B cell (primary cell): Measurements from ENCODE around the gene GCH1. TPM values are rescaled to one million over a fixed set of nuclear protein-coding genes. Genes with fewer than 3 reads are reported as not detected.

Experiments used
- ATAC-seq: fragments of 200-7000 bp; cut with Tn5 transposase; one replicate; pipeline ENCODE4 v1.10.0; 2021; ENCODE audit warnings: low read depth, mild to moderate bottlenecking, moderate number of reproducible peaks, moderate library complexity
- CTCF ChIA-PET: fragments of 350-600 bp; sonication (Branson Sonifier 250); formaldehyde crosslinking; loops from one replicate; lab custom pipeline; 2021; ENCODE audit warnings: antibody characterized with exemption, inconsistent platforms; lab: Charles Lee
- POLR2A ChIA-PET: fragments of 350-600 bp; sonication (Branson Sonifier 250); formaldehyde crosslinking; loops from one replicate; lab custom pipeline; 2021; ENCODE audit warnings: antibody characterized with exemption; lab: Charles Lee
- DNase-seq: peaks from one replicate; pipeline ENCODE4 v3.0.0; 2013
- H2AFZ ChIP-seq: 2 replicates; pipeline ENCODE4 v1.6.1; 2012; ENCODE audit warnings: mild to moderate bottlenecking, low read depth, low read length; ENCODE audit not compliant: insufficient read depth, poor library complexity, severe bottlenecking
- H3K27ac ChIP-seq, 2 donors: 1 replicate in 1 of 2; 2 replicates in 1 of 2; pipeline ENCODE4 v1.5.1; 2012 to 2013; ENCODE audit warnings: low read length in 2 of 2, mild to moderate bottlenecking in 2 of 2, moderate library complexity in 1 of 2
- H3K27me3 ChIP-seq, 4 experiments: fragments of 200-600 bp in 1 of 4; sonication (generic) in 1 of 4; replicated peaks in 1 of 4; 1 replicate in 2 of 4; 2 replicates in 2 of 4; pipeline versions ENCODE4 v1.6.1 to v1.7.0; 2013 to 2016; ENCODE audit warnings: low read length in 3 of 4, mild to moderate bottlenecking in 2 of 4, mixed read lengths in 1 of 4, moderate library complexity in 1 of 4; ENCODE audit not compliant: insufficient read depth in 4 of 4, control insufficient read depth in 3 of 4; ENCODE audit errors: control extremely low read depth in 1 of 4
- H3K36me3 ChIP-seq, 2 experiments: replicated peaks in 1 of 2; 1 replicate in 1 of 2; 2 replicates in 1 of 2; pipeline versions ENCODE4 v1.6.1 to v1.7.1; 2013; ENCODE audit warnings: low read length in 1 of 2; ENCODE audit not compliant: insufficient read depth in 2 of 2, control insufficient read depth in 1 of 2; ENCODE audit errors: control extremely low read depth in 1 of 2, extremely low read depth in 1 of 2
- H3K4me1 ChIP-seq, 2 donors: fragments of 200-600 bp in 1 of 2; sonication (generic) in 1 of 2; 1 replicate in 1 of 2; 2 replicates in 1 of 2; pipeline versions ENCODE4 v1.5.1 to v1.6.1; 2013 to 2017; ENCODE audit warnings: low read length in 2 of 2; ENCODE audit not compliant: control insufficient read depth in 2 of 2, insufficient read depth in 2 of 2
- H3K4me2 ChIP-seq: replicated peaks from 2 replicates; pipeline ENCODE3; 2012; ENCODE audit warnings: mild to moderate bottlenecking, low read depth, low read length; ENCODE audit not compliant: poor library complexity, severe bottlenecking
- H3K4me3 ChIP-seq, 5 experiments: fragments of 200-600 bp in 1 of 5; sonication (generic) in 1 of 5; 1 replicate in 3 of 5; 2 replicates in 2 of 5; pipeline versions ENCODE4 v1.5.1 to v1.7.0; 2011 to 2016; ENCODE audit warnings: low read length in 4 of 5, mild to moderate bottlenecking in 4 of 5, low read depth in 2 of 5, control low read depth in 1 of 5, moderate library complexity in 1 of 5; ENCODE audit not compliant: insufficient read depth in 1 of 5; ENCODE audit errors: control extremely low read depth in 1 of 5, extremely low read depth in 1 of 5
- H3K79me2 ChIP-seq: fragments of 200-600 bp; sonication (generic); one replicate; pipeline ENCODE4 v1.6.0; 2016; ENCODE audit warnings: low read length; ENCODE audit not compliant: control insufficient read depth, insufficient read depth
- H3K9ac ChIP-seq: fragments of 200-600 bp; sonication (generic); 2 replicates; pipeline ENCODE4 v1.6.1; 2017; ENCODE audit warnings: mild to moderate bottlenecking, low read length, moderate library complexity
- H3K9me3 ChIP-seq, 3 donors: one replicate each; pipeline versions ENCODE4 v1.6.1 to v1.7.1; 2013; ENCODE audit warnings: low read length in 2 of 3; ENCODE audit not compliant: control insufficient read depth in 2 of 3, insufficient read depth in 1 of 3; ENCODE audit errors: control extremely low read depth in 1 of 3
- H4K20me1 ChIP-seq: 2 replicates; pipeline ENCODE4 v1.6.0; 2012; ENCODE audit warnings: mild to moderate bottlenecking, low read length; ENCODE audit not compliant: insufficient read depth, control insufficient read depth, poor library complexity, severe bottlenecking
- H3K27ac Mint-ChIP-seq: one replicate; pipeline ENCODE4 v1.8.0; 2021; ENCODE audit warnings: mixed read lengths
- H3K27me3 Mint-ChIP-seq: one replicate; pipeline ENCODE4 v1.8.0; 2021; ENCODE audit warnings: mixed read lengths
- H3K4me1 Mint-ChIP-seq: one replicate; pipeline ENCODE4 v1.8.0; 2021; ENCODE audit warnings: mixed read lengths
- H3K4me3 Mint-ChIP-seq: one replicate; pipeline ENCODE4 v1.8.0; 2021; ENCODE audit warnings: mixed read lengths
- H3K9me3 Mint-ChIP-seq: one replicate; pipeline ENCODE4 v1.8.0; 2022; ENCODE audit warnings: mixed read lengths; ENCODE audit not compliant: insufficient read depth
- CTCF ChIP-seq: fragments of 200-600 bp; IDR thresholded peaks from one replicate; pipeline ENCODE4 v1.8.0; 2022; ENCODE audit warnings: antibody characterized with exemption, mild to moderate bottlenecking
- EZH2 ChIP-seq: IDR thresholded peaks from 2 replicates; pipeline ENCODE4 v1.6.1; 2012; ENCODE audit warnings: borderline replicate concordance, low read depth, mild to moderate bottlenecking, moderate library complexity, low read length; ENCODE audit not compliant: insufficient read depth, poor library complexity, severe bottlenecking
- WGBS: methylation state at CpG from one replicate; pipeline ENCODE4 v1.1.5; 2013; ENCODE audit warnings: missing lambda C conversion rate; ENCODE audit not compliant: insufficient coverage; 5-methylcytosine and 5-hydroxymethylcytosine counted together
- intact Hi-C: fragments of 100-400 bp; cut with micrococcal nuclease; formaldehyde crosslinking; loops from one replicate; pipeline ENCODE4 v1.10.0; 2022
- polyA plus RNA-seq: library from polyadenylated mRNA; depleted of rRNA; stranded (reverse); fragments of >200 nt; gene quantifications from 2 replicates; pipeline ENCODE4 v1.2.3, GENCODE V29; 2012
- total RNA-seq, 2 donors: library from RNA; stranded (reverse); fragments of 120-200 nt in 1 of 2; gene quantifications; 1 replicate in 1 of 2; 2 replicates in 1 of 2; pipeline versions ENCODE4 v1.2.3 to v1.2.4, GENCODE V29; 2013 to 2022

GCH1 gene
- total and polyA plus RNA-seq, 2 donors (not counting 1 experiment from before 2014, with no cell fraction given), result 17.0 to 24.6 TPM

- Mint-ChIP-seq H3K27ac (no peak overlapping the region), H3K27me3 (no peaks in the 10 kb centered on the region), H3K4me1 (no peaks in the 10 kb centered on the region), H3K4me3 (no peak overlapping the region), H3K9me3 (no peaks in the 10 kb centered on the region)
- H3K27ac ChIP-seq, result no peak overlapping the region
- peaks cover 0 to 3% (median 0%) of the 10 kb centered on the region in 4 experiments for H3K27me3 ChIP-seq
- H3K4me3 ChIP-seq, result no peak overlapping the region
- intact Hi-C loops, result no loop called here
- 97% methylated on average over 12 of the region's 12 CpGs for WGBS
- ChIA-PET CTCF (no interaction called here), POLR2A (no interaction called here)
- no peak for TF ChIP-seq EZH2
- no peak for TF ChIP-seq CTCF
- no peak overlapping the region for H3K4me2 ChIP-seq
- no peak for ATAC-seq
- H3K4me1 ChIP-seq, result no peaks in the 10 kb centered on the region
- no peak overlapping the region for H2AFZ ChIP-seq
- H3K79me2 ChIP-seq, result no peaks in the 10 kb centered on the region
- no peaks in the 10 kb centered on the region for H3K9me3 ChIP-seq
- H3K9ac ChIP-seq, result no peak overlapping the region
- DNase-seq, result no peak
- H3K36me3 ChIP-seq, result no peaks in the 10 kb centered on the region
- H4K20me1 ChIP-seq, result no peaks in the 10 kb centered on the region
These were observed 87.6 kb downstream of the GCH1 start for GRCh38 chr14:54815016-54815415.

GRCh38 chr14:54814076-54814475 is 88.5 kb downstream of the GCH1 start:
- Histone ChIP-seq H3K4me1 (no peaks in the 10 kb centered on the region), H3K4me2 (no peak overlapping the region), H3K4me3 (no peak overlapping the region), H2AFZ (no peak overlapping the region), H3K27me3 (peaks cover 0 to 3% (median 0%) of the 10 kb centered on the region in 4 experiments), H3K79me2 (no peaks in the 10 kb centered on the region), H3K9me3 (no peaks in the 10 kb centered on the region), H3K36me3 (no peaks in the 10 kb centered on the region), H4K20me1 (no peaks in the 10 kb centered on the region), H3K27ac (no peak overlapping the region), H3K9ac (no peak overlapping the region)
- intact Hi-C loops, result no loop called here
- Mint-ChIP-seq H3K27ac (no peak overlapping the region), H3K27me3 (no peaks in the 10 kb centered on the region), H3K9me3 (no peaks in the 10 kb centered on the region), H3K4me3 (no peak overlapping the region), H3K4me1 (no peaks in the 10 kb centered on the region)
- ChIA-PET POLR2A (no interaction called here), CTCF (no interaction called here)
- TF ChIP-seq EZH2 (no peak), CTCF (no peak)
- WGBS, result 78% methylated on average over 2 of the region's 5 CpGs
- ATAC-seq (no peak), DNase-seq (no peak)
